Tongue (tissue), 2 donors: ENCODE measurements around the gene LCE1F. TPM values are rescaled to one million over a fixed set of nuclear protein-coding genes. Genes with fewer than 3 reads are reported as not detected.

Experiments
- DNase-seq: peaks from one replicate; pipeline ENCODE4 v3.0.0-alpha.2; 2015
- total RNA-seq: library from RNA; depleted of rRNA; stranded (reverse); fragments of >200 nt; gene quantifications from one replicate; pipeline ENCODE4 v1.2.3, GENCODE V29; 2014

LCE1F gene
- total RNA-seq: not detected

GRCh38 chr1:152774875-152775274 is at the start of gene LCE1F:
LCE1F (plus strand) TSS chr1:152775140; CDS start chr1:152776372, 1,232 bp downstream.
- DNase-seq: no peak

GRCh38 chr1:152725261-152725660 is 49.7 kb upstream of the LCE1F start:
- no peak for DNase-seq

- no peak for DNase-seq
Measured at GRCh38 chr1:152728986-152729385, 46.0 kb upstream of the LCE1F start.

- DNase-seq: no peak
Measured at GRCh38 chr1:152735648-152736047, 39.3 kb upstream of the LCE1F start.

- no peak for DNase-seq
Measured at GRCh38 chr1:152737997-152738396, 36.9 kb upstream of the LCE1F start.

GRCh38 chr1:152739841-152740240 is 35.1 kb upstream of the LCE1F start:
- DNase-seq: no peak

GRCh38 chr1:152741656-152742055 is 33.3 kb upstream of the LCE1F start:
- no peak for DNase-seq

GRCh38 chr1:152743371-152744145 is 31.4 kb upstream of the LCE1F start:
- no peak for DNase-seq

- DNase-seq: no peak
Measured at GRCh38 chr1:152745289-152745704, 29.6 kb upstream of the LCE1F start.

GRCh38 chr1:152745765-152746444 is 29.0 kb upstream of the LCE1F start:
- no peak for DNase-seq

- DNase-seq: no peak
Measured at GRCh38 chr1:152747831-152748230, 27.1 kb upstream of the LCE1F start.

- no peak for DNase-seq
Measured at GRCh38 chr1:152752225-152752624, 22.7 kb upstream of the LCE1F start.

GRCh38 chr1:152753586-152753985 is 21.4 kb upstream of the LCE1F start:
- no peak for DNase-seq

- DNase-seq: no peak
Measured at GRCh38 chr1:152756872-152757271, 18.1 kb upstream of the LCE1F start.

GRCh38 chr1:152757747-152758146 is 17.2 kb upstream of the LCE1F start, which contains the start of gene KPRP:
KPRP (plus strand) TSS chr1:152758025; CDS start chr1:152759589, 1,564 bp downstream.
- no peak for DNase-seq

- DNase-seq: no peak
Measured at GRCh38 chr1:152758636-152759035, 16.3 kb upstream of the LCE1F start.

GRCh38 chr1:152759453-152760173 is 15.3 kb upstream of the LCE1F start:
- DNase-seq: no peak

- DNase-seq: no peak
Measured at GRCh38 chr1:152760551-152761190, 14.3 kb upstream of the LCE1F start.

- no peak for DNase-seq
Measured at GRCh38 chr1:152761609-152762213, 13.2 kb upstream of the LCE1F start.

GRCh38 chr1:152768847-152769533 is 6.0 kb upstream of the LCE1F start:
- no peak for DNase-seq

- no peak for DNase-seq
Measured at GRCh38 chr1:152770411-152770810, 4.5 kb upstream of the LCE1F start.
